HCT116 (cell line): ENCODE results near the gene SLC16A5. TPM values are rescaled to one million over a fixed set of nuclear protein-coding genes. Genes with fewer than 3 reads are reported as not detected.

Experiments used
- ATAC-seq: fragments of 200-7000 bp; cut with Tn5 transposase; 2 replicates; pipeline ENCODE4 v1.9.1; 2020; ENCODE audit warnings: mild to moderate bottlenecking, moderate library complexity
- BruUV-seq: library from RNA; stranded (reverse); fragments of 400-500 nt; replicated peaks from 2 replicates; lab custom pipeline; 2021; lab: Mats Ljungman, UMichigan
- CTCF ChIA-PET: fragments of 300-600 bp; sonication (Branson Sonifier 250); formaldehyde crosslinking; loops from one replicate; lab custom pipeline; 2021; ENCODE audit warnings: antibody characterized with exemption; lab: Charles Lee
- POLR2A ChIA-PET: fragments of 300-600, 350-600 bp; sonication (Branson Sonifier 250); formaldehyde crosslinking; loops from one replicate; lab custom pipeline; 2021; ENCODE audit warnings: antibody characterized with exemption; lab: Charles Lee
- RAD21 ChIA-PET, 2 experiments: fragments of 300-600 bp; sonication (Branson Sonifier 250); formaldehyde crosslinking; loops; one replicate each; lab custom pipeline; 2023; ENCODE audit warnings: low total read pairs in 2 of 2; ENCODE audit not compliant: uncharacterized antibody in 2 of 2, unreplicated experiment in 2 of 2, low non-redundant PET in 1 of 2; lab: Charles Lee
- DNase-seq: peaks from one replicate; pipeline ENCODE4 v3.0.0-alpha.2; 2010; ENCODE audit warnings: low read depth, low spot score
- H2AFZ ChIP-seq: fragments of 200-600 bp; shearing (Covaris generic), sonication (generic); 2 replicates; pipeline ENCODE4 v1.6.1; 2017; ENCODE audit warnings: low read depth, mixed run types, mixed read lengths, antibody characterized with exemption, low read length; ENCODE audit not compliant: poor library complexity, severe bottlenecking
- H3K27ac ChIP-seq: 2 replicates; pipeline ENCODE4 v1.5.1; 2012; ENCODE audit warnings: low read depth, low read length
- H3K27me3 ChIP-seq: fragments of 200-600 bp; sonication (generic); 2 replicates; pipeline ENCODE4 v1.6.1; 2016; ENCODE audit warnings: mixed run types, low read length, mixed read lengths; ENCODE audit not compliant: insufficient read depth
- H3K36me3 ChIP-seq, 2 experiments: fragments of 200-500 bp in 1 of 2; fragments of 200-600 bp in 1 of 2; sonication (Bioruptor generic) in 1 of 2; sonication (generic) in 1 of 2; 2 replicates each; pipeline versions ENCODE4 v1.5.1 to v1.6.1; 2014 to 2016; ENCODE audit warnings: low read length in 2 of 2, inconsistent platforms in 1 of 2, mixed read lengths in 1 of 2, mixed run types in 1 of 2; ENCODE audit not compliant: insufficient read depth in 2 of 2, control insufficient read depth in 1 of 2
- H3K4me1 ChIP-seq, 2 experiments: fragments of 200-600 bp in 1 of 2; sonication (generic) in 1 of 2; 2 replicates each; pipeline versions ENCODE4 v1.5.1 to v1.6.1; 2012 to 2017; ENCODE audit warnings: low read length in 2 of 2, inconsistent platforms in 1 of 2, mild to moderate bottlenecking in 1 of 2, mixed read lengths in 1 of 2, mixed run types in 1 of 2, moderate library complexity in 1 of 2; ENCODE audit not compliant: insufficient read depth in 2 of 2, control insufficient read depth in 1 of 2
- H3K4me2 ChIP-seq: fragments of 200-600 bp; sonication (generic); 2 replicates; pipeline ENCODE4 v1.6.1; 2017; ENCODE audit warnings: mixed run types, low read length, mixed read lengths
- H3K4me3 ChIP-seq, 2 experiments: fragments of 200-600 bp in 1 of 2; sonication (generic) in 1 of 2; replicated peaks in 1 of 2; 2 replicates each; pipeline ENCODE4 v1.5.1; 2011 to 2016; ENCODE audit warnings: low read length in 2 of 2, control low read depth in 1 of 2, low read depth in 1 of 2, mild to moderate bottlenecking in 1 of 2, mixed read lengths in 1 of 2, mixed run types in 1 of 2
- H3K79me2 ChIP-seq: fragments of 200-600 bp; sonication (generic); 2 replicates; pipeline ENCODE4 v1.6.1; 2017; ENCODE audit warnings: mild to moderate bottlenecking, mixed run types, low read length, moderate library complexity, mixed read lengths; ENCODE audit not compliant: insufficient read depth
- H3K9ac ChIP-seq: fragments of 200-600 bp; sonication (generic); 2 replicates; pipeline ENCODE4 v1.6.1; 2016; ENCODE audit warnings: low read length, mixed read lengths
- H3K9me2 ChIP-seq: fragments of 200-600 bp; sonication (generic), shearing (Covaris generic); 2 replicates; pipeline ENCODE4 v1.6.1; 2017; ENCODE audit warnings: mixed run types, mild to moderate bottlenecking, moderate library complexity; ENCODE audit not compliant: insufficient read depth
- H3K9me3 ChIP-seq, 2 experiments: fragments of 200-500 bp in 1 of 2; fragments of 200-600 bp in 1 of 2; sonication (Bioruptor generic) in 1 of 2; sonication (generic) in 1 of 2; 2 replicates each; pipeline ENCODE4 v1.6.1; 2014 to 2017; ENCODE audit warnings: low read length in 2 of 2, mixed read lengths in 2 of 2, inconsistent platforms in 1 of 2, low read depth in 1 of 2, mild to moderate bottlenecking in 1 of 2, mixed run types in 1 of 2, moderate library complexity in 1 of 2; ENCODE audit not compliant: control insufficient read depth in 1 of 2, insufficient read depth in 1 of 2
- H4K20me1 ChIP-seq: fragments of 200-600 bp; sonication (generic), shearing (Covaris generic); 2 replicates; pipeline ENCODE4 v1.6.1; 2017; ENCODE audit warnings: mixed run types, mild to moderate bottlenecking, moderate library complexity; ENCODE audit not compliant: insufficient read depth
- ATF3 ChIP-seq: IDR thresholded peaks from 2 replicates; pipeline ENCODE4 v1.6.1; 2012
- CBX3 ChIP-seq: IDR thresholded peaks from 2 replicates; pipeline ENCODE4 v1.6.1; 2012; ENCODE audit warnings: low read depth
- CEBPB ChIP-seq: IDR thresholded peaks from 2 replicates; pipeline ENCODE4 v1.6.1; 2012; ENCODE audit warnings: low read depth
- CTCF ChIP-seq, 3 experiments: fragments of 200-600 bp in 1 of 3; sonication (generic) in 1 of 3; IDR thresholded peaks in 2 of 3; conservative IDR thresholded peaks in 1 of 3; 2 replicates each; pipeline ENCODE4 v1.5.1; 2012 to 2017; ENCODE audit warnings: low read depth in 2 of 3, low read length in 2 of 3, antibody characterized with exemption in 1 of 3, borderline replicate concordance in 1 of 3, control low read depth in 1 of 3, mild to moderate bottlenecking in 1 of 3, mixed read lengths in 1 of 3, mixed run types in 1 of 3, moderate library complexity in 1 of 3; ENCODE audit not compliant: insufficient read depth in 1 of 3
- EGR1 ChIP-seq: IDR thresholded peaks from 2 replicates; pipeline ENCODE4 v1.6.1; 2012; ENCODE audit warnings: low read depth
- EZH2 ChIP-seq: fragments of 200-600 bp; sonication (generic); IDR thresholded peaks from 2 replicates; pipeline ENCODE4 v1.6.1; 2017; ENCODE audit warnings: antibody characterized with exemption, mixed run types
- EZH2phosphoT487 ChIP-seq: fragments of 200-600 bp; IDR thresholded peaks from 2 replicates; pipeline ENCODE4 v1.6.1; 2018; ENCODE audit warnings: antibody characterized with exemption, borderline replicate concordance
- JUND ChIP-seq: IDR thresholded peaks from 2 replicates; pipeline ENCODE4 v1.6.1; 2012
- MAX ChIP-seq: IDR thresholded peaks from 2 replicates; pipeline ENCODE4 v1.6.1; 2012
- POLR2A ChIP-seq: IDR thresholded peaks from 2 replicates; pipeline ENCODE4 v1.7.0; 2011; ENCODE audit warnings: borderline replicate concordance; ENCODE audit not compliant: insufficient read depth, insufficient read length; ENCODE audit errors: extremely low read depth
- RAD21 ChIP-seq: IDR thresholded peaks from 2 replicates; pipeline ENCODE4 v1.6.1; 2012; ENCODE audit warnings: low read depth, mild to moderate bottlenecking
- SIN3A ChIP-seq: IDR thresholded peaks from 2 replicates; pipeline ENCODE4 v1.6.1; 2012; ENCODE audit warnings: low read depth
- SP1 ChIP-seq: IDR thresholded peaks from 2 replicates; pipeline ENCODE4 v1.6.1; 2012; ENCODE audit warnings: low read depth
- SRF ChIP-seq: IDR thresholded peaks from 2 replicates; pipeline ENCODE4 v1.6.1; 2012; ENCODE audit warnings: low read depth
- TCF7L2 ChIP-seq: IDR thresholded peaks from 2 replicates; pipeline ENCODE4 v1.7.0; 2011; ENCODE audit warnings: borderline replicate concordance, inconsistent platforms; ENCODE audit not compliant: insufficient read depth, insufficient read length; ENCODE audit errors: extremely low read depth
- YY1 ChIP-seq: IDR thresholded peaks from 2 replicates; pipeline ENCODE4 v1.6.1; 2011; ENCODE audit warnings: low read length, low read depth, moderate library complexity, mild to moderate bottlenecking; ENCODE audit not compliant: insufficient replicate concordance; ENCODE audit errors: extremely low read depth
- ZBTB33 ChIP-seq: IDR thresholded peaks from 2 replicates; pipeline ENCODE4 v1.6.1; 2011; ENCODE audit warnings: mild to moderate bottlenecking, low read length, moderate library complexity; ENCODE audit not compliant: insufficient replicate concordance; ENCODE audit errors: extremely low read depth
- intact Hi-C: fragments of 100-400 bp; cut with micrococcal nuclease; formaldehyde crosslinking; loops from 2 replicates; pipeline ENCODE4 v1.10.0; 2022
- total RNA-seq: library from RNA; stranded (reverse); gene quantifications from one replicate; pipeline ENCODE4 v1.2.1, GENCODE V29; 2021; ENCODE audit not compliant: unreplicated experiment

Gene SLC16A5
- total RNA-seq, 1 experiment from 2014 or later = 79.3 TPM

- no peak for TF ChIP-seq EGR1
- no peak for TF ChIP-seq CTCF (IDR thresholded peaks at IDR 0.05 in 2 of 3, conservative IDR thresholded peaks at IDR 0.05 in 1 of 3; ENCODE audit: borderline replicate concordance in 1 of 3, insufficient read depth in 1 of 3, low read depth in 2 of 3, low read length in 2 of 3)
Observed at GRCh38 chr17:75049706-75050105, 38.0 kb upstream of the SLC16A5 start (continued).

GRCh38 chr17:75051941-75052340, 35.8 kb upstream of the SLC16A5 start:
- DNase-seq (no peak), ATAC-seq (no peak)
- TF ChIP-seq CBX3 (no peak), ATF3 (no peak), POLR2A (no peak), YY1 (no peak), SIN3A (no peak), MAX (no peak), TCF7L2 (no peak), SP1 (no peak), EZH2 (no peak), ZBTB33 (no peak), JUND (no peak), EZH2phosphoT487 (no peak), RAD21 (no peak), CEBPB (no peak), SRF (no peak)
- H3K4me2 ChIP-seq = no peak overlapping the region
- intact Hi-C loops = loop anchor here (10.0 kb wide), 1 partner anchor 53 kb away; the partner anchor contains the start of gene ARMC7
- H3K9me2 ChIP-seq = no peaks in the 10 kb centered on the region
- no peaks in the 10 kb centered on the region for H4K20me1 ChIP-seq
- no peak overlapping the region for H3K27ac ChIP-seq
- H3K4me3 ChIP-seq = no peak overlapping the region
- no peaks in the 10 kb centered on the region for H3K27me3 ChIP-seq
- H3K9me3 ChIP-seq = no peaks in the 10 kb centered on the region
- ChIA-PET POLR2A (no interaction called here), CTCF (interaction anchor here (1.2 kb wide), 1 partner anchor 149 kb away, joined by 3 read pairs; no protein-coding TSS in a partner anchor), RAD21 (no interaction called here)
- H3K9ac ChIP-seq = no peak overlapping the region
- no peak overlapping the region for H2AFZ ChIP-seq
- H3K79me2 ChIP-seq = peaks cover 26% of the 10 kb centered on the region
- H3K4me1 ChIP-seq = peaks cover 10 to 16% of the 10 kb centered on the region in 2 experiments; a peak in 3 of 4 replicates
- BruUV-seq = no TSS peak
- H3K36me3 ChIP-seq = peaks cover 22 to 29% of the 10 kb centered on the region in 2 experiments; a peak in 3 of 4 replicates
